Chondrocyte (in vitro differentiated cells): Measurements from ENCODE around the gene MOV10. TPM values are rescaled to one million over a fixed set of nuclear protein-coding genes. Genes with fewer than 3 reads are reported as not detected.

Experiments used
- DNase-seq: peaks from one replicate; pipeline ENCODE4 v3.0.0; 2021; ENCODE audit warnings: mixed read lengths, low spot score
- H3K27ac Mint-ChIP-seq: one replicate; pipeline ENCODE4 v1.8.0; 2021; ENCODE audit warnings: mild to moderate bottlenecking, moderate library complexity, mixed read lengths; ENCODE audit not compliant: unreplicated experiment
- H3K27me3 Mint-ChIP-seq: 2 replicates; pipeline ENCODE4 v1.8.0; 2021; ENCODE audit warnings: low read depth, mixed read lengths
- H3K36me3 Mint-ChIP-seq: 2 replicates; pipeline ENCODE4 v1.8.0; 2021; ENCODE audit warnings: low read depth, mixed read lengths
- H3K4me1 Mint-ChIP-seq: 2 replicates; pipeline ENCODE4 v1.8.0; 2021; ENCODE audit warnings: low read depth, mild to moderate bottlenecking, mixed read lengths
- H3K4me3 Mint-ChIP-seq: one replicate; pipeline ENCODE4 v1.8.0; 2021; ENCODE audit warnings: mild to moderate bottlenecking, moderate library complexity, mixed read lengths; ENCODE audit not compliant: unreplicated experiment
- H3K9me3 Mint-ChIP-seq: 2 replicates; pipeline ENCODE4 v1.8.0; 2021; ENCODE audit warnings: low read depth, mixed read lengths
- total RNA-seq: library from RNA; stranded (reverse); gene quantifications from 3 replicates; pipeline ENCODE4 v1.2.1, GENCODE V29; 2021
- TF ChIP-seq, protein P1 (sequence below): fragments of 200-600 bp; sonication (generic); IDR thresholded peaks from 2 replicates; pipeline ENCODE4 v1.5.0; 2021; ENCODE audit warnings: antibody characterized with exemption, mild to moderate bottlenecking, moderate library complexity

MOV10 gene
- total RNA-seq, 1 donor from 2014 or later = 45.9 TPM

DNA sequence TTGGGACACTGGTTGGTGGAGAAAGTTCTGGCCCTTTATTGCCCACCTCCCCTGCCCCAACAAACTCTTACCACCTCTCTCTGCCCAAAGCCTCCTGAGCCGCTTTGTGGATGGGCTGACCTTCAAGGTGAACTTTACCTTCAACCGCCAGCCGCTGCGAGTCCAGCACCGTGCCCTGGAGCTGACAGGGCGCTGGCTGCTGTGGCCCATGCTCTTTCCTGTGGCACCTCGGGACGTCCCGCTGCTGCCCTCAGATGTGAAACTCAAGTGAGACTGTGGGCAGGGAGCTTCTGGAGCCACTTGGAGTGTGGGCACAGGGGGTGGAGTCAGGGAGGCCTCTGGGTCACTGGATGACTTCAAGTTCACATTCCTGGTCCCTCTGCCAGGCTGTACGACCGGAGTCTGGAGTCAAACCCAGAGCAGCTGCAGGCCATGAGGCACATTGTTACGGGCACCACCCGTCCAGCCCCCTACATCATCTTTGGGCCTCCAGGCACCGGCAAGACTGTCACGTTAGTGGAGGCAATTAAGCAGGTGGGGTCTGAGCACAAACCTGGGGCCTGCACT lies 20.0 kb downstream of the MOV10 start:
- peaks cover 23% of the 10 kb centered on the region for H3K36me3 Mint-ChIP-seq

DNA sequence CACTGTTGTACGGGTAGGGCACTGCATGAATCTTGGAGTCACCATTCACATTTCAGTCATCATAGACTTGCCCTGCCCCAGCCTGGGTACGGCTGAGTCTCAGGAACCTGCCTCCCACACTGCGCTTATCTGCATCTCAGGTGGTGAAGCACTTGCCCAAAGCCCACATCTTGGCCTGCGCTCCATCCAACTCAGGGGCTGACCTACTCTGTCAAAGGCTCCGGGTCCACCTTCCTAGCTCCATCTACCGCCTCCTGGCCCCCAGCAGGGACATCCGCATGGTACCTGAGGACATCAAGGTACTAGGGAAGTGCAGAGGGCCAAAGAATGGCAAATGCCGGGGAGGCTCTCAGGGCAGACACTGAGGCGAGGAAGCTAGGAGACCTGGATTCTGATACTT lies 20.8 kb downstream of the MOV10 start:
- Mint-ChIP-seq H3K36me3 (peaks cover 24% of the 10 kb centered on the region), H3K9me3 (no peaks in the 10 kb centered on the region), H3K4me1 (peaks cover 16% of the 10 kb centered on the region), H3K27me3 (no peaks in the 10 kb centered on the region), H3K4me3 (no peak overlapping the region), H3K27ac (no peak overlapping the region)
- TF ChIP-seq, protein P1, sequence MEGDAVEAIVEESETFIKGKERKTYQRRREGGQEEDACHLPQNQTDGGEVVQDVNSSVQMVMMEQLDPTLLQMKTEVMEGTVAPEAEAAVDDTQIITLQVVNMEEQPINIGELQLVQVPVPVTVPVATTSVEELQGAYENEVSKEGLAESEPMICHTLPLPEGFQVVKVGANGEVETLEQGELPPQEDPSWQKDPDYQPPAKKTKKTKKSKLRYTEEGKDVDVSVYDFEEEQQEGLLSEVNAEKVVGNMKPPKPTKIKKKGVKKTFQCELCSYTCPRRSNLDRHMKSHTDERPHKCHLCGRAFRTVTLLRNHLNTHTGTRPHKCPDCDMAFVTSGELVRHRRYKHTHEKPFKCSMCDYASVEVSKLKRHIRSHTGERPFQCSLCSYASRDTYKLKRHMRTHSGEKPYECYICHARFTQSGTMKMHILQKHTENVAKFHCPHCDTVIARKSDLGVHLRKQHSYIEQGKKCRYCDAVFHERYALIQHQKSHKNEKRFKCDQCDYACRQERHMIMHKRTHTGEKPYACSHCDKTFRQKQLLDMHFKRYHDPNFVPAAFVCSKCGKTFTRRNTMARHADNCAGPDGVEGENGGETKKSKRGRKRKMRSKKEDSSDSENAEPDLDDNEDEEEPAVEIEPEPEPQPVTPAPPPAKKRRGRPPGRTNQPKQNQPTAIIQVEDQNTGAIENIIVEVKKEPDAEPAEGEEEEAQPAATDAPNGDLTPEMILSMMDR = no peak
- no peak for DNase-seq

More for the DNA sequence above, 20.0 kb downstream of the MOV10 start:
- H3K27ac Mint-ChIP-seq = no peak overlapping the region
- peaks cover 7% of the 10 kb centered on the region for H3K4me1 Mint-ChIP-seq
- no peaks in the 10 kb centered on the region for H3K9me3 Mint-ChIP-seq
- TF ChIP-seq, protein P1 = no peak
- no peak overlapping the region for H3K4me3 Mint-ChIP-seq
- no peaks in the 10 kb centered on the region for H3K27me3 Mint-ChIP-seq
- no peak for DNase-seq

DNA sequence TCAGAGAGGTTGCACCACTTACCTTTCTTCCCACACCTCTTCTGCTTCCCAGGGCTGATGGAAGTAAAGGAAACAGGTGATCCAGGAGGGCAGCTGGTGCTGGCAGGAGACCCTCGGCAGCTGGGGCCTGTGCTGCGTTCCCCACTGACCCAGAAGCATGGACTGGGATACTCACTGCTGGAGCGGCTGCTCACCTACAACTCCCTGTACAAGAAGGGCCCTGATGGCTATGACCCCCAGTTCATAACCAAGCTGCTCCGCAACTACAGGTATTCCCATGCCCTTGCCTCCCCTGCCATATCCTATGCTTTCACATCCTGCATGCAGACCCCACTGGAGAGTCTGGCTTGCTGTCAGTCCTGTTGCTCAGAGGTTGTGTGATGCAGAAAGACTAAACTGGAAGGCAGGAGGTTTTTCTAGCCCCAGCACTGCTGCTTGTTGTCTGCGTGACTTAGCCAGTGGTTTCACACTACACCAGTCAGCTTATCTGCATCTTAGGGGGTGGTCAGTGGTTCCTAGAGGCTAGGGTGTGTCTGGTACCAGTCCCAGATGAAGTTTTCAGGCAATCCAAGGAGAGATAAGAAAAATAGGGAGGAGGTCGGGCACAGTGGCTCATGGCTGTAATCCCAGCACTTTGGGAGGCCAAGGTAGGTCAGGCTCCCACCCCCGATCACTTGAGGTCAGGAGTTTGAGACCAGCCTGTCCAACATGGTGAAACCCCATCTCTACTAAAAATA lies 22.3 kb downstream of the MOV10 start:
- Mint-ChIP-seq H3K27me3 (no peaks in the 10 kb centered on the region), H3K4me3 (no peak overlapping the region), H3K4me1 (peaks cover 30% of the 10 kb centered on the region), H3K9me3 (no peaks in the 10 kb centered on the region), H3K27ac (no peak overlapping the region), H3K36me3 (peaks cover 22% of the 10 kb centered on the region)
- TF ChIP-seq, protein P1 = no peak
- DNase-seq = no peak

DNA sequence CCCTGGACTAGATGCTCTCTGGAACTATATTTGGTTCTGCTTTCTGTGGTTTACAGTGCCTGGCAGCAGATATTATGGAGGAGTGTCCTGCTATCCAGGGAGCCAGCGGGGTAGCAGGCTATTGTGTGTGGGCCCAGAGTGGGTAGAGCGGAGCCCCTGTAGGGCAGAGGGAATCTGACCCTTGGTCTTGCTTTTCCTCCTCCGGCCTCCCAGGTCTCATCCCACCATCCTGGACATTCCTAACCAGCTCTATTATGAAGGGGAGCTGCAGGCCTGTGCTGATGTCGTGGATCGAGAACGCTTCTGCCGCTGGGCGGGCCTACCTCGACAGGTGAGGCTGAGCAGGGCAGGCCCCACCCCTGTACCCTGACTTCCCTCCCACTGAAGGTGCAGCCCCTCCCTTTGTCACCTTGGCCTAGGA lies 23.3 kb downstream of the MOV10 start:
- H3K27me3 Mint-ChIP-seq = no peaks in the 10 kb centered on the region
- TF ChIP-seq, protein P1 = no peak
- H3K4me3 Mint-ChIP-seq = no peak overlapping the region
- H3K36me3 Mint-ChIP-seq = peaks cover 25% of the 10 kb centered on the region
- no peak for DNase-seq
- no peaks in the 10 kb centered on the region for H3K9me3 Mint-ChIP-seq
- no peak overlapping the region for H3K27ac Mint-ChIP-seq
- H3K4me1 Mint-ChIP-seq = peaks cover 41% of the 10 kb centered on the region

DNA sequence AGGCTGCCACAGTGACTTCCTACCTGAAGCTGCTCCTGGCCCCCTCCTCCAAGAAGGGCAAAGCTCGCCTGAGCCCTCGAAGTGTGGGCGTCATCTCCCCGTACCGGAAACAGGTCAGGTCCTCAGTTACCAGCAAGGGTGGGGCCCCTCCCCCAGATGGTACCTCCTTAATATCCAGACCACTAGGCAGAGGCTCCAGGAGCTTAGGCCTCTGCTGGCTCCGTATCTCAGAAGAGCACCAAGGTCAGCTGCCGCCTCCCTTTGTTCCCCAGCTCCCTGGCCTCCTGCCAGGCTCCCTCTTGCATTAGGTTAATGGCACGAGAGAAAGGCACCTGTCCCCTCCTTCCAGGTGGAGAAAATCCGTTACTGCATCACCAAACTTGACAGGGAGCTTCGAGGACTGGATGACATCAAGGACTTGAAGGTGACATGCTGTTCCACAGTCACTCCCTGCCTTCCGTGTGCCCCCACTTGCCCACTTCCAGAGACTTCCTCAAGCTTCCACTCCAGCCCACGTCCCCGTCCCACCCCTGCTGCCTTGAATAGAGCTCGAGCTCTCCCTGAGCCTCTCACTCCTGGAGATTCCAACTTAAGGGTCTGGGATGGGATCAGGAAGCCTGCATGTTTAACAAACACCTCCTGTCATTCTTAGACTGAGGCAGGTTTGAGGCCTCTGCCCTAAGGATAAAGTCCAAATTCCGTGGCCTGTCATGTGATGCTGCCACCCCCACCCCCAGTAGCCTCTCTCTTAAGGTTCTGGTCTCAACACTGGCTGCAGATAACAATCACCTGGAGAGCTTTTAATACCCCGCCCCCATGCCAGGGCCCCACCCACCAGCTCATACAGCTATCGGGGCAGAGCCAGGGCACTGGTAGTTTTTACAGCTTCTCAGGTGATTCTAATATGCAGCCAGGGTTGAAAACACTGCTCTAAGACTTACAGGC lies 24.2 kb downstream of the MOV10 start:
- Mint-ChIP-seq H3K4me1 (peaks cover 49% of the 10 kb centered on the region), H3K27me3 (no peaks in the 10 kb centered on the region), H3K4me3 (no peak overlapping the region), H3K27ac (peak overlapping the region; percentile 65), H3K36me3 (peaks cover 21% of the 10 kb centered on the region), H3K9me3 (no peaks in the 10 kb centered on the region)
- DNase-seq = no peak
- TF ChIP-seq, protein P1 = no peak
